Sigmoid colon (tissue), 7 donors: ENCODE data around the gene HDAC11. TPM values are rescaled to one million over a fixed set of nuclear protein-coding genes. Genes with fewer than 3 reads are reported as not detected.

Experiments used
- DNase-seq: peaks from one replicate; pipeline ENCODE4 v3.0.0-alpha.2; 2019
- H3K27ac ChIP-seq, 4 donors: fragments of 200-600 bp; sonication (generic); one replicate each; pipeline ENCODE4 v1.5.1; 2016 to 2019; ENCODE audit warnings: mild to moderate bottlenecking in 1 of 4
- H3K27me3 ChIP-seq, 3 donors: fragments of 200-600 bp; sonication (generic); one replicate each; pipeline ENCODE4 v1.5.1; 2019; ENCODE audit warnings: mild to moderate bottlenecking in 1 of 3
- H3K36me3 ChIP-seq, 4 donors: fragments of 200-600 bp; sonication (generic); one replicate each; pipeline ENCODE4 v1.5.1; 2016 to 2019
- H3K4me1 ChIP-seq, 4 donors: fragments of 200-600 bp; sonication (generic); one replicate each; pipeline ENCODE4 v1.5.1; 2017 to 2019
- H3K4me3 ChIP-seq, 4 donors: fragments of 200-600 bp; sonication (generic); one replicate each; pipeline ENCODE4 v1.5.1; 2017 to 2019; ENCODE audit warnings: mild to moderate bottlenecking in 2 of 4, moderate library complexity in 1 of 4
- H3K9me3 ChIP-seq, 4 donors: fragments of 200-600 bp in 3 of 4; sonication (generic) in 3 of 4; one replicate each; pipeline versions ENCODE4 v1.5.1 to v1.6.1; 2013 to 2019
- CTCF ChIP-seq, 4 experiments: fragments of 450-650 bp in 3 of 4; fragments of 200-600 bp in 1 of 4; IDR thresholded peaks; one replicate each; pipeline ENCODE4 v1.5.1; 2016 to 2019; ENCODE audit warnings: antibody characterized with exemption in 4 of 4, mild to moderate bottlenecking in 3 of 4, moderate library complexity in 2 of 4
- EP300 ChIP-seq, 4 donors: sonication (generic); formaldehyde crosslinking; IDR thresholded peaks; one replicate each; pipeline ENCODE4 v1.6.1; 2017; ENCODE audit warnings: antibody characterized with exemption in 4 of 4
- POLR2A ChIP-seq, 2 donors: fragments of 450-650 bp; IDR thresholded peaks; one replicate each; pipeline ENCODE4 v1.6.1; 2016; ENCODE audit warnings: antibody characterized with exemption in 2 of 2, mild to moderate bottlenecking in 2 of 2, moderate library complexity in 2 of 2
- POLR2AphosphoS5 ChIP-seq, 4 donors: sonication (generic); formaldehyde crosslinking; IDR thresholded peaks; one replicate each; pipeline ENCODE4 v1.6.1; 2017; ENCODE audit warnings: antibody characterized with exemption in 4 of 4
- WGBS, 2 donors: extraction: QIAGEN DNeasy Blood & Tissue Kit; methylation state at CpG; one replicate each; pipeline ENCODE4 v1.1.7; 2013; 5-methylcytosine and 5-hydroxymethylcytosine counted together
- intact Hi-C: fragments of 100-400 bp; cut with DNase I; formaldehyde crosslinking; loops from one replicate; pipeline ENCODE4 v1.15.1; 2023
- polyA plus RNA-seq, 3 donors: library from polyadenylated mRNA; stranded (reverse); fragments of 200-250 nt; gene quantifications; one replicate each; pipeline ENCODE4 v1.2.3, GENCODE V29; 2013
- total RNA-seq, 4 donors: library from RNA; depleted of rRNA; stranded (reverse); fragments of >200 nt; gene quantifications; one replicate each; pipeline ENCODE4 v1.1.0, GENCODE V29; 2016
- donor health status: healthy with polysubstance abuse.
- donor health status: Bipolar disorder and iron deficiency.
- donor health status: healthy.

Gene HDAC11
- total and polyA plus RNA-seq, 7 donors: 15.5 to 30.3 (median 17.2) TPM

GRCh38 chr3:13494463-13495350 lies 14.6 kb downstream of the HDAC11 start:
- 66 to 76% methylated on average over 11 of the region's 11 CpGs for WGBS, 2 donors
- Histone ChIP-seq H3K27me3 (no peaks in the 10 kb centered on the region), H3K9me3 (peaks cover 0 to 3% (median 0%) of the 10 kb centered on the region in 4 donors), H3K27ac (no peak overlapping the region), H3K36me3 (peaks cover 0 to 23% (median 6%) of the 10 kb centered on the region in 4 donors), H3K4me3 (no peak overlapping the region), H3K4me1 (peaks cover 0 to 23% (median 9%) of the 10 kb centered on the region in 4 donors)
- no peak for DNase-seq
- intact Hi-C loops: no loop called here
- TF ChIP-seq POLR2A (IDR thresholded peaks at IDR 0.05) (no peak), CTCF (IDR thresholded peaks at IDR 0.05) (peak in 2 of 4 experiments; percentile 27 to 33), POLR2AphosphoS5 (IDR thresholded peaks at IDR 0.05) (no peak), EP300 (IDR thresholded peaks at IDR 0.05) (no peak)

DNA sequence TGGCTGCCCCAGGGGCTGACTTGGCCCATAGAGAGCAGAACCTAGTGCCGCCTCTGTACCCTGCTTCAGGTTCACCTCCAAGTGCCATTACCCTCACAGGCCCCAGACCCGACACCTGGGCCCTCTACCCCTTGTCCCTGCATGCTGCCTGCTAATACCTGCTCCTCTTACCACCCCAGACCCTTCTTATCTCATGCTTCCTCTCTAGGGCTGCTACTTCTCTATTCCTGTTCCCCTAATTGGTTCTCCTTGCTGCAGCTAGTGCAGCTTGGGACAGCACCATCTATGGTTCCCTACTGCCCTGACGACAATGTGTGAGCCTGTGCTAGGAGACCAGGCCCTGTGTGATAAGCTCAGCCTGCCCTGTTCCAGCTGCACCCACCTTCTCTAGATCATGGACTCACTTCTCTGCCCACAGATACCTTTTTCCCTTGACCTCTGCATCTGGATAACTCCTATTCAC lies 15.3 kb downstream of the HDAC11 start:
- peaks cover 0 to 16% (median 5%) of the 10 kb centered on the region in 4 donors for H3K36me3 ChIP-seq
- H3K27ac ChIP-seq: no peak overlapping the region
- H3K4me3 ChIP-seq: no peak overlapping the region
- peaks cover 0 to 23% (median 9%) of the 10 kb centered on the region in 4 donors for H3K4me1 ChIP-seq
- WGBS, 2 donors: 85 to 90% methylated on average over 3 of the region's 3 CpGs
- DNase-seq: no peak
- intact Hi-C loops: no loop called here
- H3K9me3 ChIP-seq: no peaks in the 10 kb centered on the region
- no peaks in the 10 kb centered on the region for H3K27me3 ChIP-seq
- TF ChIP-seq CTCF (IDR thresholded peaks at IDR 0.05) (no peak), EP300 (IDR thresholded peaks at IDR 0.05) (no peak), POLR2A (IDR thresholded peaks at IDR 0.05) (no peak), POLR2AphosphoS5 (IDR thresholded peaks at IDR 0.05) (no peak)

- Histone ChIP-seq H3K4me1 (peaks cover 0 to 23% (median 9%) of the 10 kb centered on the region in 4 donors), H3K27me3 (no peaks in the 10 kb centered on the region), H3K4me3 (no peak overlapping the region), H3K36me3 (peaks cover 0 to 15% (median 5%) of the 10 kb centered on the region in 4 donors), H3K9me3 (no peaks in the 10 kb centered on the region), H3K27ac (peak overlapping the region in 3 of 4 donors; percentile 45 to 56 (median 52))
- peak; percentile 92 for DNase-seq
- 44 to 53% methylated on average over 12 of the region's 12 CpGs for WGBS, 2 donors
- intact Hi-C loops: loop anchor here (1.0 kb wide), 1 partner anchor 152 kb away; no protein-coding TSS in a partner anchor
- TF ChIP-seq POLR2A (IDR thresholded peaks at IDR 0.05) (no peak), CTCF (IDR thresholded peaks at IDR 0.05) (peak; percentile 81 to 92 (median 84)), POLR2AphosphoS5 (IDR thresholded peaks at IDR 0.05) (peak; percentile 33 to 71 (median 48))
Observed at GRCh38 chr3:13495921-13496723, 16.0 kb downstream of the HDAC11 start.

DNA sequence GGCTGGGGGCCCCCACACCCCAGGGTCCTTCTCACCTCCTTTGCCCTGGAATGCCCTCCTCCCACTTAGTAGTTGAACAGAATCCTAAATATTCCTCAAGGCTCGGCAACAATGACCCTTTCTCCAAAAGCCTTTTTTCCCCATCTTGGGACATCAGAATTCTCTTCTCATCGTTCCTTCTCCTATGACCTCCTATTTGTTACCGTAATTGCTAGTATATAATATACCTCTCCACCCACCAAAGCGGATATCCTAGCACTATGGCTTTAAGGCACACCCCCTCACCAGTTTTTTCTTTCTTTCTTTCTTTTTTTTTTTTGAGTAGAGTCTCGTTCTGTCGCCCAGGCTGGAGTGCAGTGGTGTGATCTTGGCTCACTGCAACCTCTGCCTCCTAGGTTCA lies 16.8 kb downstream of the HDAC11 start:
- Histone ChIP-seq H3K4me3 (no peak overlapping the region), H3K36me3 (peaks cover 0 to 15% (median 5%) of the 10 kb centered on the region in 4 donors), H3K4me1 (peaks cover 0 to 23% (median 9%) of the 10 kb centered on the region in 4 donors), H3K9me3 (no peaks in the 10 kb centered on the region), H3K27ac (peak overlapping the region in 3 of 4 donors; percentile 45 to 56 (median 52)), H3K27me3 (no peaks in the 10 kb centered on the region)
- intact Hi-C loops: loop anchor here (1.0 kb wide), 1 partner anchor 151 kb away; no protein-coding TSS in a partner anchor
- TF ChIP-seq POLR2AphosphoS5 (IDR thresholded peaks at IDR 0.05) (no peak), CTCF (IDR thresholded peaks at IDR 0.05) (no peak), POLR2A (IDR thresholded peaks at IDR 0.05) (no peak), EP300 (IDR thresholded peaks at IDR 0.05) (no peak)
- DNase-seq: no peak
- 87% methylated on average over 6 of the region's 6 CpGs for WGBS, 2 donors
